ENCODE results near the gene DPYD.

Gene DPYD

DNA sequence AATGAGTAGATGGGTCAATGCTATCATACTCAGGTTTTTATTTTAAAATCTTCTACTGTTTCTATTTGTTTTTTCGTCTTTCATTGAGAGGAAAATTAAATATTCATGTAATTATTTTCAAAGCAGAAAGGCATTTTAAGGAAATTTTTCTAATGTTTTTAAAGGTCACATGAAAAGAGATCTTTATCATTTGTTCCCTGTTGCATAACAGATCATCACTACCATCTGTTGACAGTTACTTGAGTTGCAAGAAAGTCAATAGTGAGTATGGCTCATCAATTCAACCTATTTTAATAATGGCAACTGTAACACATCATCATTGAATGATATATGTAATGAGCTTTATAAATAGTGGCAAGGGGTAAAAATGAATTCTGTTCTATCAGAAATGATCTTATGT lies 369.7 kb downstream of the DPYD start:
- Histone ChIP-seq H3K79me2 (ENCODE audit: insufficient read depth, low read length) (no peaks in the 10 kb centered on the region), H4K20me1 (ENCODE audit: insufficient read depth, low read length, poor library complexity, severe bottlenecking) (no peaks in the 10 kb centered on the region), H3K9me2 (replicated peaks; ENCODE audit: low read depth, low read length) (no peaks in the 10 kb centered on the region), H3K9me3 (ENCODE audit: insufficient read depth, low read depth, low read length) (no peaks in the 10 kb centered on the region), H3K4me2 (ENCODE audit: low read depth, low read length, poor library complexity, severe bottlenecking) (no peak overlapping the region), H3F3A (ENCODE audit: low read depth) (no peaks in the 10 kb centered on the region), H3K4me3 (ENCODE audit: low read length, poor library complexity, severe bottlenecking) (no peak overlapping the region), H2AFZ (ENCODE audit: low read length) (no peak overlapping the region), H3K36me3 (ENCODE audit: insufficient read depth, low read length) (peaks cover 8% of the 10 kb centered on the region; the same call in 1 of the 2 replicates), H3K4me1 (ENCODE audit: insufficient read depth, low read length, poor library complexity, severe bottlenecking) (peaks cover 7% of the 10 kb centered on the region), H3K9ac (ENCODE audit: low read depth, low read length, poor library complexity, severe bottlenecking) (no peak overlapping the region), H3K27me3 (ENCODE audit: insufficient read depth, low read length, poor library complexity, severe bottlenecking) (no peaks in the 10 kb centered on the region)
- TF ChIP-seq EZH2phosphoT487 (IDR thresholded peaks at IDR 0.05; ENCODE audit: borderline replicate concordance): no peak
- TF ChIP-seq, protein P1, sequence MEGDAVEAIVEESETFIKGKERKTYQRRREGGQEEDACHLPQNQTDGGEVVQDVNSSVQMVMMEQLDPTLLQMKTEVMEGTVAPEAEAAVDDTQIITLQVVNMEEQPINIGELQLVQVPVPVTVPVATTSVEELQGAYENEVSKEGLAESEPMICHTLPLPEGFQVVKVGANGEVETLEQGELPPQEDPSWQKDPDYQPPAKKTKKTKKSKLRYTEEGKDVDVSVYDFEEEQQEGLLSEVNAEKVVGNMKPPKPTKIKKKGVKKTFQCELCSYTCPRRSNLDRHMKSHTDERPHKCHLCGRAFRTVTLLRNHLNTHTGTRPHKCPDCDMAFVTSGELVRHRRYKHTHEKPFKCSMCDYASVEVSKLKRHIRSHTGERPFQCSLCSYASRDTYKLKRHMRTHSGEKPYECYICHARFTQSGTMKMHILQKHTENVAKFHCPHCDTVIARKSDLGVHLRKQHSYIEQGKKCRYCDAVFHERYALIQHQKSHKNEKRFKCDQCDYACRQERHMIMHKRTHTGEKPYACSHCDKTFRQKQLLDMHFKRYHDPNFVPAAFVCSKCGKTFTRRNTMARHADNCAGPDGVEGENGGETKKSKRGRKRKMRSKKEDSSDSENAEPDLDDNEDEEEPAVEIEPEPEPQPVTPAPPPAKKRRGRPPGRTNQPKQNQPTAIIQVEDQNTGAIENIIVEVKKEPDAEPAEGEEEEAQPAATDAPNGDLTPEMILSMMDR (conservative IDR thresholded peaks at IDR 0.05; ENCODE audit: low read length): no peak

DNA sequence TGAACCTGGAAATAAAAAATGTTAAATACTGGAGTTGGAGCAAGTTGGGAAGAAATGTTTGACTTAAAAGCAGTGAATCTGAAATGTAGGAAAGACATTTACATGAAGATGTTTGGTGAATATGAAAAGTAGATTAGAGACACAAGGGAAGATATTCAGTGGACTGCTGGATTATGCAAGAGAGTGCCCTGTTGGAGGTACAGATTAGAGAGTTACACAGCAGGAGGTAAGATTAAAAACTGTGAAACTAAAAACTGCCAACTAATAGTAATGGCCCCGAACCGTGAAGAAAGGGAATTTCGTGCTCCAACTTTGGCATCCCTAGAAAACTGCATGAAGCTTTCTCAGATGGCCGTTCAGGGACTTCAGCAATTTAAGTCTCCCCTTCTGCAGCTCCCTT lies 375.4 kb downstream of the DPYD start:
- Histone ChIP-seq H3K4me3 (ENCODE audit: low read length, poor library complexity, severe bottlenecking) (no peak overlapping the region), H3K4me1 (ENCODE audit: insufficient read depth, low read length, poor library complexity, severe bottlenecking) (peaks cover 7% of the 10 kb centered on the region), H3K36me3 (ENCODE audit: insufficient read depth, low read length) (peaks cover 8% of the 10 kb centered on the region; the same call in 1 of the 2 replicates), H3K27me3 (ENCODE audit: insufficient read depth, low read length, poor library complexity, severe bottlenecking) (no peaks in the 10 kb centered on the region), H3K9me2 (replicated peaks; ENCODE audit: low read depth, low read length) (no peaks in the 10 kb centered on the region), H3F3A (ENCODE audit: low read depth) (no peaks in the 10 kb centered on the region), H3K4me2 (ENCODE audit: low read depth, low read length, poor library complexity, severe bottlenecking) (no peak overlapping the region), H2AFZ (ENCODE audit: low read length) (no peak overlapping the region), H4K20me1 (ENCODE audit: insufficient read depth, low read length, poor library complexity, severe bottlenecking) (no peaks in the 10 kb centered on the region), H3K79me2 (ENCODE audit: insufficient read depth, low read length) (no peaks in the 10 kb centered on the region), H3K9me3 (ENCODE audit: insufficient read depth, low read depth, low read length) (no peaks in the 10 kb centered on the region), H3K9ac (ENCODE audit: low read depth, low read length, poor library complexity, severe bottlenecking) (no peak overlapping the region)
- no peak for TF ChIP-seq EZH2phosphoT487 (IDR thresholded peaks at IDR 0.05; ENCODE audit: borderline replicate concordance)
- TF ChIP-seq, protein P1 (conservative IDR thresholded peaks at IDR 0.05; ENCODE audit: low read length): no peak

DNA sequence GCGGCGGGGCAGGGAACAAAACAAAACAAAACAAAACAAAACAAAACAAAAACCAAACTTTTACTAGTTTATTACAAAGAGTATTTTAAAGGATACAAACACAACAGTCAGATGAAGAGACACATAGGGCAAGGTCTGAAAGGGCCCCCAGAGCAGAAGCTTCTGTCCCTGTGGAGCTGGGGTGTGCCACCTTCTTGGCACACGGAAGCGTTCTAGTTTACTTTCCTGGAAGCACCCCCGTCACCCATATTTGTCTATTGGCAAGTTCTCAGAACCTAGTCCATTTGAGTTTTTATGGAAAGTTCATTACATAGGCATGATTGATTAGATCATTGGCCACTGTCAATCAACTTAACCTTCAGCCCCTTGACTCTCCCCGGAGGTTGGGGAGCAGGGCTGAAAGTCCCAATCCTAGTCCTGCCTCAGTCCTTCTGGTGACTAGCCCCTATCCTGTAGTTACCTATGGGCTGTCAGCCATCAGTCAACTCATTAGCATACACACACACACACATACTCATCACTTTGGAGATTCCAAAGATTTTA lies 380.4 kb downstream of the DPYD start:
- no peak overlapping the region for H3K4me3 ChIP-seq (ENCODE audit: low read length, poor library complexity, severe bottlenecking)
- H3K27me3 ChIP-seq (ENCODE audit: insufficient read depth, low read length, poor library complexity, severe bottlenecking): no peaks in the 10 kb centered on the region
- no peaks in the 10 kb centered on the region for H3K4me1 ChIP-seq (ENCODE audit: insufficient read depth, low read length, poor library complexity, severe bottlenecking)
- H3K9me3 ChIP-seq (ENCODE audit: insufficient read depth, low read depth, low read length): no peaks in the 10 kb centered on the region
- no peak overlapping the region for H3K4me2 ChIP-seq (ENCODE audit: low read depth, low read length, poor library complexity, severe bottlenecking)
- no peaks in the 10 kb centered on the region for H3K36me3 ChIP-seq (ENCODE audit: insufficient read depth, low read length)
- H2AFZ ChIP-seq (ENCODE audit: low read length): no peak overlapping the region
- H3K9ac ChIP-seq (ENCODE audit: low read depth, low read length, poor library complexity, severe bottlenecking): no peak overlapping the region
- H3K9me2 ChIP-seq (replicated peaks; ENCODE audit: low read depth, low read length): no peaks in the 10 kb centered on the region
- H4K20me1 ChIP-seq (ENCODE audit: insufficient read depth, low read length, poor library complexity, severe bottlenecking): no peaks in the 10 kb centered on the region
- no peaks in the 10 kb centered on the region for H3K79me2 ChIP-seq (ENCODE audit: insufficient read depth, low read length)
- H3F3A ChIP-seq (ENCODE audit: low read depth): no peaks in the 10 kb centered on the region
- no peak for TF ChIP-seq EZH2phosphoT487 (IDR thresholded peaks at IDR 0.05; ENCODE audit: borderline replicate concordance)
- TF ChIP-seq, protein P1 (conservative IDR thresholded peaks at IDR 0.05; ENCODE audit: low read length): no peak

Measured in Loucy (cell line).